Right renal cortex interstitium (tissue), 3 donors: ENCODE data around the gene FRMD8. TPM values are rescaled to one million over a fixed set of nuclear protein-coding genes. Genes with fewer than 3 reads are reported as not detected.

Experiments used
- DNase-seq, 3 donors: peaks; one replicate each; pipeline ENCODE4 v3.0.0-alpha.2; 2013; ENCODE audit warnings: low read depth in 3 of 3, low spot score in 2 of 3
- polyA plus RNA-seq, 3 donors: library from polyadenylated mRNA; unstranded; fragments of 120-200 nt; gene quantifications; one replicate each; pipeline ENCODE4 v1.2.1, GENCODE V29; 2013; ENCODE audit not compliant: insufficient read length in 3 of 3

FRMD8 gene, protein sequence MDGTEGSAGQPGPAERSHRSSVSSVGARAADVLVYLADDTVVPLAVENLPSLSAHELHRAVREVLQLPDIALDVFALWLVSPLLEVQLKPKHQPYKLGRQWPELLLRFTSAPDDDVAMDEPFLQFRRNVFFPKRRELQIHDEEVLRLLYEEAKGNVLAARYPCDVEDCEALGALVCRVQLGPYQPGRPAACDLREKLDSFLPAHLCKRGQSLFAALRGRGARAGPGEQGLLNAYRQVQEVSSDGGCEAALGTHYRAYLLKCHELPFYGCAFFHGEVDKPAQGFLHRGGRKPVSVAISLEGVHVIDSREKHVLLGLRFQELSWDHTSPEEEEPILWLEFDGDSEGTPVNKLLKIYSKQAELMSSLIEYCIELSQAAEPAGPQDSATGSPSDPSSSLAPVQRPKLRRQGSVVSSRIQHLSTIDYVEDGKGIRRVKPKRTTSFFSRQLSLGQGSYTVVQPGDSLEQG
- 10 to 100 TPM; 15.5 to 17.8 (median 15.6) TPM for polyA plus RNA-seq

DNA sequence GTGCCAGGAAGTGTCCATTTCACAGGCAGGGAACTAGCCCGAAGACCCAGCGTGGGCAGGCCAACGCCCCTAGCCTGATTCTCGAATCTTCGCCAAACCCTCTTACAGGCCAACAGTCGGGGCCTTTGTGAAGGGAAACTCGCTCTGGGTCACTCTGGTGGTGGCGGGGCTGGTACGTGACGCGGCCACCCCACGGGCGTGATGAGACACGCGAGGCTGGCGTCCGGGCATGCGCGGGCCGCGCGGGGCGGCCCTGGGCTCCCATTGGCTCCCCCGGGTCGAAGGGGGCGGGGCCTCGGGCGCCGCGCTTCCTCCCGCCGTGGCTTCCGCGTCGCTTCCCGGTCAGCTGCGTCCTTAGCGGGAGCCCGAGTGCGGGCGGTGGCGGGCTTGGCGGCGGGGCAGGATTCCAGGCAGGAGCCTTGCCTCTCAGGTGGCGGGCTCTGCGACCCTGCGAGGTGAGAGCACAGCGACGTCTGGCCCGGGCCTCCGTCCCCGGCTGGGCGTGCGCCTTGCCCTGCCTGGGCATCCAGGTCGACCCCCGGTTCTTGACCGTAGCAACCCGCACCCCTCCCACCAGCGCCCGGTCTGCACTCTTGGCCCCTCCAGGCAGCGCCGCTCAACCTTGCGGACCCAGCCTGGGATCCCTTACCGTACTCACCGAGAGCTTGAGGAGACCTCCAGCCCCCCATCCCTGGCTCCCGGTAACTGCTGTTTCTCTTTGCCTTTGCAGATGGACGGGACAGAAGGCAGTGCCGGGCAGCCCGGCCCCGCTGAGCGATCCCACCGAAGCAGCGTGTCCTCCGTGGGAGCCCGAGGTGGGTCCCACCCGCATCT, at the start of gene FRMD8:
FRMD8 (plus strand) TSS at position 331 of the 834 bp plus-strand sequence; CDS start at position 731, 400 bp downstream.
- DNase-seq: peak in 2 of 3 donors; percentile 52 to 67

DNA sequence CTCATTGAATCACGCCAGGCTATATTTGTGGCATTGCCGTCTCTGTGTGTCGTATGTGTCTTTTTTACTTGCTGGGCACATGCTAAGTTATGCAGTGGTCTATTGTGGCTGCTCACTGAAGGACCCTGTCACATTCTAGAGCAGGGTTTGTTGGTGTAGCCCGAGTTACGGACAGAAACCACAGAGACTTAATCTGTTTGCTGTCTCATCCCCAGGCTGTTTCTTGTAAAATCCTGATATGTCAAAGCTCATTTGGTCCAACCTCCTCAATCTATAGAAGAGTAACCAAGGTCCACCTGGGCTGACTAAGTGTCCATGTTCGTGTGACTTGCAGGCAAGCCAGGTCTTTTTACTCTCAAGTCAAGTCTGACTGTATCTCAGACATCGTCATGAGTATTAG, 47.8 kb upstream of the FRMD8 start:
- DNase-seq: no peak

DNA sequence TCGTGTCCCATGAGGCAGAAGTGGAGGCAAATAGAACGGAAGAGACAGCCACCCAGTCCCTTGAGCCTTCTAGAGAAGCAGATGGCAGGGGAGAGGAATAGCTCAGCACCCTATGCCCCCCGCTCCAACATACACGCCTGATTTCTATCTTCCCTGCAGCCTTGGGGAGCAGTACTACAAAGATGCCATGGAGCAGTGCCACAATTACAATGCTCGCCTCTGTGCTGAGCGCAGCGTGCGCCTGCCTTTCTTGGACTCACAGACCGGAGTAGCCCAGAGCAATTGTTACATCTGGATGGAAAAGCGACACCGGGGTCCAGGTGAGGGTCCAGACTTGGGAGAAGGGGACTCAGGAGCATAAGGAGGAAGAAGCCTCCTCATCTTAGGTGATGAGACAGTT, 46.2 kb upstream of the FRMD8 start:
- DNase-seq: no peak

DNA sequence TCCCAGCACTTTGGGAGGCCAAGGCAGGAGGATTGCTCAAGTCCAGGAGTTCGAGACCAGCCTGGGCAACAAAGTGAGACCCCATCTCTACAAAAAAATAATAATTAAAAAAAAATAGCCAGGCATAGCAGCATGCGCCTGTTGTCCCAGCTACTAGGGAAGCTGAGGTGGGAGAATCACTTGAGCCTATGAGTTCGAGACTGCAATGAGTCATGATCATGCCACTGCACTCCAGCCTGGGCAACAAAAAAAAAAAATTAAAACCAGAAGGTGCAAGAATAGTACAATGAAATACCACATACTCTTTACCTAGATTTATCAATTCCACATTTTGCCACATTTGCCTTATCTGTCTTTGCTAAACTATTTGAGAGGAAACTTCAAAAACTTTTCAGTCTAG, 44.6 kb upstream of the FRMD8 start:
- no peak for DNase-seq

DNA sequence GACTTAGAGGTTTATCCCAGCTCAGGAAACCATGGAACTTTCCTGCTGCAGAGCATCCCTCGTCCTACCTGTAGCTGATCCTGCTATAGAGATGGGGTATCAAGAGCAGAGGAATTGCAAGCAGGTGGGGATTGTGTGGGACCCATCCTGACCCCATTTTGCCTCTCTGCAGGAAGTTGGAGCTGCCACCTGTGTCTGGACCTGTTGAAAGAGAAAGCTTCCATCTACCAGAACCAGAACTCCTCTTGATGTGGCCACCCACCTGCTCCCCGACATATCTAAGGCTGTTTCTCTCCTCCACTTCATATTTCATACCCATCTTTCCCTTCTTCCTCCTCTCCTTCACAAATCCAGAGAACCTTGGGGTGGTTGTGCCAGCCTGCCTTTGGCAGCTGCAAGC, 34.9 kb upstream of the FRMD8 start:
- no peak for DNase-seq

DNA sequence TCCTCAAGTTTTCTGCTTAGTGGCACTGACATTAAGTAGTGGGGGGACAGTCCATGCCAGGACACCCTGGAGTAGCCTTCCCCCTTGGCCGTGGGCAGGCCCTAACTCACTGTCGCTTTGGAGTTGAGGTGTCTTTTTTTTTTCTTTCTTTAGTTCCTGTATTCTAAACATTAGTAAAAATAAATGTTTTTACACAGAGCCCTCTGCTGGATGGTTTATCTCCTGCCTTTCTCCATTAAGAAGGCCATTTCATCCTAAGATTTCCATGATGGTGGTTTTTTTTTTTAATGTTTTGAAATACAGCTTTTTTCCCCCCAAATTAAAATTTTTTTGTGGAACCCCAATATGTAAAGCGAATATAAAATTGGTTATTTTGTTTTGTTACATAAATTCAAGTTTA, 33.7 kb upstream of the FRMD8 start:
- DNase-seq: no peak

DNA sequence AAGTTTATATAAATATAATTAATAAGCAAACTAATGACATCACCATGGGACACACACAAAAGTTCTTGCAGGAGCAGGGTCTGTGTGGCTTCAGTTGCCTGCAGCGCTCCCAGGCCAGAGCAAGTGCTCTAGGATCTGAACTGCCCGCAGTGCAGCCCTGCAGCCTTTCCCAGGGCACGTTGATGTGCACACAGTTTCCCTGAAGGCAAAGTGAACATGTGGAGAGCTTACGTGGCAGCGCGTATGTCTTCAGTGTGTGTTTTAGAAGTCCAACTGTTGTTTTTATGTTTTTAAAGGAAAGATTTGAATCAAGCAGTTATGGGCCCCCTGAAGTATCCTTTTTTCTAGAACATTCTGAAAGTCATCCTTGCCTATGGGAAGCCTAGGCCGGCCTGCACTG, 33.1 kb upstream of the FRMD8 start:
- DNase-seq: no peak

DNA sequence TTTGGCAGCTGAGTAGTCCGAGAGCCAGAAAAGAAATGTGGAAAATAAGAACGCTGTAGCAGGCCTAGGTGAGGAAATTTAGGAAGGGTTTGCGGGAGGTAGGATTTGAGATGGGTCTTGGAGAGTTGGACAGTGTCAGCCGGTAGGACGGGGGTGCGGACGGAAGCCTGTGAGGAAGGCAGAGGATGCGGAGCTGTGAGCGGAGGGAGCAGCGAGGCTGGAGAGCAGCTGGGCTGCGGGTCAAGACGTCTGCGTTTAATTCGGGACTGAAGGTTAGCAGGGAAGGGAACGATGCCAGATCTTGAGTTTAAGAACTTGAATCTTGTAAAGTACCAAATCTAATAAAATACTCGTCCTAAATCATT, 32.6 kb upstream of the FRMD8 start:
- DNase-seq: no peak

DNA sequence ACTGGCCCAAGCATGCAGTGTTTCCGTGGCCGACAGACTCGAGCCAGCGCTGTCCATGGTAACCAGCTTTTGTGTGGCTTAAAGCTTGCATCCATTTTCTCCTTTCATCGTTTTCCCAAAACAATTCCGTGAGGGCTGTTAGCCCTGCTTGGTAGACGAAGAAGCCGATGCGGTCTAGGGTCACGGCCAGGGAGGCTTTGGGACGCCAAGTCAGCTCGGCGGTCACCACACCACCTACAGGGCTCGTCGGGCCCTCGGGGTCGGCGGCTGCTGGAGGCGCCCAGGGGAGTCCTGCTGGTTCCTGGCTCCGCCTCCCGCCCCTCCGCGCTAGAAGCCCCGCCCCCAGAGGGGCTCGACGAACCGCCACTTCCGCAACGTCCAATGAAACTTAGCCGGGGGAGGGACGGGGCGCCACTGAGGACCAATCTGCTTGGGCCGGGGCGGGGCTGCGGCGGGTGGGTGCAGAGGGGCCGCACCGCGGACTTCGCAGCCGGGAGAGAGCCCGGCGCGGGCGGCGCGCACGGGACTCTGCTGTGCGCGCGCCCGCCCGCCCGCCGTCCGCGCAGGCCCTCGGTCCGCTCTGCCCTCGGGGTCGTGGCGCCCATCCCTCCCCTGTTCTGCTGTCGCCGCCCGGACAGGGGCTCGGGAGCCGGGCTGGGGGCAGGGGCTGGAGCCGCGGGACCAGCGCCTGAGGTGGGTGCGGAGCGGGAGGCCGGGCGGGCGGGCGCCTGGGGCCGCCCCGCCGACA, 32.0 kb upstream of the FRMD8 start, which contains the start of gene TIGD3:
TIGD3 (plus strand) TSS at position 487 of the 748 bp plus-strand sequence. CDS start 1,058 bp downstream, outside the sequence.
- DNase-seq: peak; percentile 89 to 95 (median 91)

DNA sequence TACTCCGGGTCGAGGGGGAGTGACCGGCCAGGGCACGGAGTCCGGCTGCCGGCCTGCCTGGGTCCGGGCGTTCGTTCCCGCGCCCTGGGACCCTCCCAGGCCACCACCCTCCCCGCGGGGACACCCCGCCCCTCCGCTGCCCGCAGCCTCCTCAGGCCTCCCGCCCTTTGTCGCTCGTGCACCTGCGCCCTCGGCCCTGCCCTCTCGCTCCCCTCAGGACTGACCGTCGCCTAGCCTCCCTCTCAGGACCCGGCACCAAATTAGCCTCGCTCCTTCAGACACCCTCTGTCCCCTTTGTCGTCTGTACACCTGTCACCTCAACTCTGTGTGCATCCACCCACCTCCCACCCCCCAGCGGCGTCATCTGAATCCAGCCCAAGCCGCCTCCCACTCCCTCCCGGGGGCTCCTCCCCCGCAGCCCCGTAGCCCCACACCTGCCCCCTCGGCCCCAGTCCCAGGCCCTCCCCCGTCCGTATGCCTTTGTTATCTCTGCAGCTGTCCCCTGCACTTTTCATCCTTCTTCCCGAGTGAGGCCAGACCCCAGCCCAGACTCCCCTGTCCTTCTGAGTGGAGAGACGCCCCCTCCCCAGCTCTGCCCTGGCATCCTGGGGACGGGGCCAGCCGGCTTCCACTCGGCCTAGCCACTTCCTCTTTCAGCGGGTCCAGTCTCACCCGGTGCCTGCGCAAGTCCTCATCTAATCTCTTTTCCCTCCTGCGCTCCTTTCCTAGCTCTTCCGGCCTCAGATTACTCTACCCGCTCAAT, 31.2 kb upstream of the FRMD8 start:
- DNase-seq: no peak

DNA sequence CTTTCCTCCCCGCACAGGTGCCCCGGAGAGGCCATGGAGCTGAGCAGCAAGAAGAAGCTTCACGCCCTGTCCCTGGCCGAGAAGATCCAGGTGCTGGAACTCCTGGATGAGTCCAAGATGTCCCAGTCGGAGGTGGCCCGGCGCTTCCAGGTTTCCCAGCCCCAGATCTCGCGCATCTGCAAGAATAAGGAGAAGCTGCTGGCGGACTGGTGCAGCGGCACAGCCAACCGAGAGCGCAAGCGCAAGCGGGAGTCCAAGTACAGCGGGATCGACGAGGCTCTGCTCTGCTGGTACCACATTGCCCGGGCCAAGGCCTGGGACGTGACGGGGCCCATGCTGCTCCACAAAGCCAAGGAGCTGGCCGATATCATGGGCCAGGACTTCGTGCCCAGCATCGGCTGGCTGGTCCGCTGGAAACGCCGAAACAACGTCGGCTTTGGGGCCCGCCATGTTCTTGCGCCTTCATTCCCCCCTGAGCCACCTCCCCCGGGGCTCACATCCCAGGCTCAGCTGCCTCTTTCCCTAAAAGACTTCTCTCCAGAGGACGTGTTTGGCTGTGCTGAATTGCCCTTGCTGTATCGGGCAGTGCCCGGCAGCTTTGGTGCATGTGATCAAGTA, 30.6 kb upstream of the FRMD8 start:
- DNase-seq: no peak

DNA sequence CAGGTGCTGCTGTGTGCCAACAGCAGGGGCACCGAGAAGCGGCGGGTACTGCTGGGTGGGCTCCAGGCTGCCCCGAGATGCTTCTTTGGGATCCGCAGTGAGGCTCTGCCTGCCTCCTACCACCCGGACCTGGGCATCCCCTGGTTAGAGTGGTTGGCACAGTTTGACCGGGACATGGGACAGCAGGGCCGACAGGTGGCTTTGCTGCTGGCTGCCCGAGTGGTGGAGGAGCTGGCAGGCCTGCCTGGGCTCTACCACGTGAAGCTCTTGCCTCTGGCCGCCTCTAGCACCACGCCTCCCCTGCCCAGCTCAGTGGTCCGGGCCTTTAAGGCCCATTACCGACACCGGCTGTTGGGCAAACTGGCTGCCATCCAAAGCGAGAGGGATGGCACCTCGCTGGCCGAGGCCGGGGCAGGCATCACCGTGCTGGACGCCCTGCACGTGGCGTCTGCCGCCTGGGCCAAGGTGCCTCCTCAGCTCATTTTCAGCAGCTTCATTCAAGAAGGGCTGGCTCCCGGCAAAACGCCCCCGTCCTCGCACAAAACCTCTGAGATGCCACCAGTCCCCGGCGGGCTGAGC, 30.0 kb upstream of the FRMD8 start:
- DNase-seq: no peak

DNA sequence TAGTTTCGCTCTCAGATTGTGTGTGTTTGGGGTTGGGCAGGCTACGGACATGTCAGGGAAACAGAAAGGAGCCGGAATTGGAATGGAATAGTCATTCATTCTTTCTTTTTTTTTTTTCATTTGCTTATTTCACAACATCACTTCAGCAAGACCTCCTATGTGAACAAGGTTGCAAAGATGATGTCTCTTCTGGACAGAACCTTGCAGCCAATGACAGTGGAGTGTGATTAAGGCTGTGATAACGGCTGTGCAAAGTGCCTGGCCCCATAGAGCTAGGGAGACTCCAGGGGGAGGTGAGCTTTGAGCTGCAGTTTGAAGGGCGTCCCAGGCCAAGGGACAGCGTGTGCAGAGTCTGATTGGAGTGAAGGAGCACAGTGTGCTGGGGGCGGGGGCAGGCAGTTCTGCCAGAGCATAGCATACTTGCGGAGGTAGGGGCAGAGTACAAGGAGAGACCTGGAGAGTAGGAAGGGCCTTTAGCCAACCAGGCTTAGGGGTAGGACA, 28.5 kb upstream of the FRMD8 start:
- DNase-seq: no peak

DNA sequence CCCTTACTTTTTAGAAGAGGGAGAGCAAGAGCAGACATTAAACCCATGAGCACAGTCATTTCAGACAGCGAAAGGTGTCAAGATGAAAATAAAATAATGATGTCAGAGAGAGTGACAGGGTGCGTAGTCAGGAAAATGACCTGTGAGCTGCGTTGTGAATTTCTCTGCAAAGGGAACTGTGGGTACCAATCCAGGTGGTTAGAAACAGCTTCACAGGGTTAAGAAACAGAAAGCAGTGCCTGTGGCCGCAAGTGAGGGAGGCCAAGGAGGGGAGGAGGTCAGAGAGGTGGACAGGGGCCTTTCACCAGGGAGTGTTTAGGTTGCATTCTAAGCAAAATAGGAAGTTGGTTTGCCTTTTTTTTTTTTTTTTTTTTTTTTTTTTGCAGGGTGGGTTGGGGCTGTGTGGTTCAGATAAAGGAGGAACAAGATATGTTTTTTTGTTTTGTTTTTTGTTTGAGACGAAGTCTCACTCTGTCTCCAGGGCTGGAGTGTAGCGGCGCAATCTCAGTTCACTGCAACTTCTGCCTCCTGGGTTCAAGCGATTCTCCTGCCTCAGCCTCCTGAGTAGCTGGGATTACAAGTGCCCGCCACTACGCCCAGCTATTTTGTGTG, 24.0 kb upstream of the FRMD8 start:
- DNase-seq: no peak

DNA sequence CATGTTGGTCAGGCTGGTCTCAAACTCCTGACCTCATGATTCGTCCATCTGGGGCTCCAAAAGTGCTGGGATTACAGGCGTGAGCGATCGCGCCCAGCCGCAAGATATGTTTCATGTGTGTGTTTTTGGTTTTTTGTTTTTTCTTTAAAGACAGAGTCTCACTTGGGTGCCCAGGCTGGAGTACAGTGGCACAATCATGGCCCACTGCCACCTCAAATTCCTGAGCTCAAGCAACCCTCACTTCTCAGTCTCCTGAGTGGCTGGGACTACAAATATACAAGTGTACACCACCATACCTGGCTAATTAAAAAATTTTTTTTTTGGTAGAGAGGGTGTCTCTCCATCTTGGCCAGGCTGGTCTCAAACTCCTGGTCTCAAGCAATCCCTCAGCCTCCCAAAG, 23.5 kb upstream of the FRMD8 start:
- no peak for DNase-seq

DNA sequence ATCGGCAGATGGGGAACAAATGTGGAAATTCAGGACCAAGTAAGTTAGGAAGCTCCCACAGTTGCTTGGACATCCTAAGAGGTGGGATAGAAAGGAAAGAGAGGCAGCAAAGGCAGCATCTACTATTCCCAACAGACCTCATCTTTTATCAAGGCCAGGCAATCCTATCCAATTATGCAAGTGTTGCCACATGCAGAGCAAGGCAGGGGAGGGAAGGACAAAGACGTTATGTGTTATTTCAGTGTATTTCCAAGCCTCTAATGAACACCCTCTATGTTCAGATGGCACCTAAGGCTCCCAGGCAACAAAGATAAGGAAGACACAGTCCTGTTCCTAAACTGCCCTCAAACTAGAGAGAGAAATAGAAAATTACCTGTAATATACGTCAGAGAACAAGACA, 22.7 kb upstream of the FRMD8 start:
- DNase-seq: no peak

DNA sequence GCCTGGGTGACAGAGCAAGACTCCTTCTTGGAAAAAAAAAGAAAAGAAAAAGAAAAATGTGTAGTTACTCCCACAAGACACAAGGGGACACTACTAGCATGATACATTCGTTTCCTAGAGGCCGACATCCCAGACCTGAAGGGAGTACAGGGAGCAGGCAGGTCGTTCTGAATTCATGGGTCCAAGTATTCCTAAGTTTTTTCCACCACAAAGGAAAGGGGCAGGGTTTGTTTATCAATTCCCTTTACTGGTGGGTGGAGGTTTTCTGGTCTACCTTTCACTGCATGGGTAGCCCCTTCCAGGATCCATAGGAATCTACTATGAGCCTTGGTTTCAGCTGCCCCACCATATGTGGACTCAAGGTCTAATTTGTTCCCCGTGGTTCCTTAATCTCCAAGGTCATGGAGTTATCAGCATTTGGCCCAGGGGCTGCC, 20.1 kb upstream of the FRMD8 start:
- DNase-seq: no peak

DNA sequence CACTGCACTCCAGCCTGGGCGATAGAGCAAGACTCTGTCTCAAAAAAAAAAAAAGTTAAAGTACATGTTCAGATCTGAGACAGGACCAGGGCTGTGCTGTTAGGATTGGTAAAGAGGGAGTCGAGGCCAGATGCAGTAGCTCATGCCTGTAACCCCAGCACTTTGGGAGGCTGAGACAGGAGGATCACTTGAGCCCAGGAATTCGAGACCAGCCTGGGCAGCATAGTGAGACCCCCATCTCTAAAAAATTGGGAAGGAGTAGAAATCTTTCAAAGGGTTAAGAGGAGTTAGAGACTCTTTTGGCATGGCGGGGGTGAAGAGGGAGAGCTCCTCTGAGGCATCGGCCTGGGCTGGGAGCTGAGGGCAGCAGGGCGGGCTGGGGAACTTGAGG, 15.8 kb upstream of the FRMD8 start:
- DNase-seq: no peak
